Measurements from ENCODE around the gene DEPP1.

- TF ChIP-seq POLR2A (IDR thresholded peaks at IDR 0.05) (no peak), CTCF (IDR thresholded peaks at IDR 0.05) (no peak)
Measured at GRCh38 chr10:44970812-44971395, 7.7 kb downstream of the DEPP1 start.

Measured in lower leg skin (tissue), 3 donors.